ENCODE data around the gene GJB5. TPM values are rescaled to one million over a fixed set of nuclear protein-coding genes. Genes with fewer than 3 reads are reported as not detected.
A peak's percentile ranks its signal among the peaks of the same experiment; 100 is the strongest.

Gene GJB5
- total RNA-seq, 3 donors from 2014 or later, result not detected

- ATAC-seq (peak; percentile 45), DNase-seq (peak in 1 of 3 donors; percentile 17)
- intact Hi-C loops (cut with DNase I, micrococcal nuclease), result no loop called here
Measured at GRCh38 chr1:34740161-34740868, 14.5 kb upstream of the GJB5 start.

GRCh38 chr1:34742667-34743270 is 12.1 kb upstream of the GJB5 start:
- H3K4me3 ChIP-seq, result no peak overlapping the region
- peak; percentile 92 for TF ChIP-seq CTCF (IDR thresholded peaks at IDR 0.05)
- intact Hi-C loops (cut with DNase I, micrococcal nuclease), result loop anchor here in 1 of 2 donors (2.0 kb wide), 1 partner anchor 282 kb away; no protein-coding TSS in a partner anchor
- H3K36me3 ChIP-seq (ENCODE audit: low read depth), result no peaks in the 10 kb centered on the region
- peak; percentile 74 to 91 (median 87) for DNase-seq
- peak; percentile 96 for ATAC-seq
- no peaks in the 10 kb centered on the region for H3K4me1 ChIP-seq (ENCODE audit: low read depth)
- H3K9me3 ChIP-seq, result no peaks in the 10 kb centered on the region

More at GRCh38 chr1:34740161-34740868, 14.5 kb upstream of the GJB5 start:
- TF ChIP-seq CTCF (IDR thresholded peaks at IDR 0.05), result no peak
- Histone ChIP-seq H3K4me3 (no peak overlapping the region), H3K36me3 (ENCODE audit: low read depth) (no peaks in the 10 kb centered on the region), H3K9me3 (no peaks in the 10 kb centered on the region), H3K4me1 (ENCODE audit: low read depth) (no peaks in the 10 kb centered on the region)

- Histone ChIP-seq H3K36me3 (ENCODE audit: low read depth) (no peaks in the 10 kb centered on the region), H3K4me3 (no peak overlapping the region), H3K9me3 (no peaks in the 10 kb centered on the region), H3K4me1 (ENCODE audit: low read depth) (no peaks in the 10 kb centered on the region)
- TF ChIP-seq CTCF (IDR thresholded peaks at IDR 0.05), result no peak
- no peak for ATAC-seq
- DNase-seq, result no peak
- intact Hi-C loops (cut with DNase I, micrococcal nuclease), result loop anchor here in 1 of 2 donors (2.0 kb wide), 1 partner anchor 283 kb away; no protein-coding TSS in a partner anchor
Measured at GRCh38 chr1:34743775-34744174, 11.1 kb upstream of the GJB5 start.

GRCh38 chr1:34744851-34745250 is 10.0 kb upstream of the GJB5 start:
- intact Hi-C loops (cut with DNase I, micrococcal nuclease), result loop anchor here in 1 of 2 donors (5.0 kb wide), 1 partner anchor 1108 kb away; no protein-coding TSS in a partner anchor
- no peaks in the 10 kb centered on the region for H3K4me1 ChIP-seq (ENCODE audit: low read depth)
- H3K9me3 ChIP-seq, result no peaks in the 10 kb centered on the region
- H3K4me3 ChIP-seq, result no peak overlapping the region
- no peak for ATAC-seq
- no peaks in the 10 kb centered on the region for H3K36me3 ChIP-seq (ENCODE audit: low read depth)
- no peak for DNase-seq
- TF ChIP-seq CTCF (IDR thresholded peaks at IDR 0.05), result no peak

GRCh38 chr1:34745666-34746065 is 9.2 kb upstream of the GJB5 start:
- no peak overlapping the region for H3K4me3 ChIP-seq
- no peak for DNase-seq

More at GRCh38 chr1:34745666-34746065, 9.2 kb upstream of the GJB5 start:
- ATAC-seq, result no peak
- no peaks in the 10 kb centered on the region for H3K4me1 ChIP-seq (ENCODE audit: low read depth)
- intact Hi-C loops (cut with DNase I, micrococcal nuclease), result loop anchor here in 1 of 2 donors (5.0 kb wide), 1 partner anchor 1108 kb away; no protein-coding TSS in a partner anchor
- TF ChIP-seq CTCF (IDR thresholded peaks at IDR 0.05), result no peak
- no peaks in the 10 kb centered on the region for H3K9me3 ChIP-seq
- no peaks in the 10 kb centered on the region for H3K36me3 ChIP-seq (ENCODE audit: low read depth)
